H9 (cell line): ENCODE results near the gene DCAF17. TPM values are rescaled to one million over a fixed set of nuclear protein-coding genes. Genes with fewer than 3 reads are reported as not detected.

Experiments
- DNase-seq: peaks from one replicate; pipeline ENCODE4 v3.0.0-alpha.2; 2017
- H2AFZ ChIP-seq: one replicate; pipeline ENCODE4 v1.6.1; 2013; ENCODE audit warnings: mild to moderate bottlenecking, low read length, control low read depth, moderate library complexity
- H2AK5ac ChIP-seq: 2 replicates; pipeline ENCODE4 v1.6.1; 2013; ENCODE audit warnings: low read length, control low read depth, mixed read lengths; ENCODE audit not compliant: insufficient read length
- H2BK120ac ChIP-seq: one replicate; pipeline ENCODE4 v1.6.1; 2013; ENCODE audit warnings: low read depth, mild to moderate bottlenecking, low read length, control low read depth, inconsistent platforms; ENCODE audit not compliant: poor library complexity, severe bottlenecking
- H2BK12ac ChIP-seq: 2 replicates; pipeline ENCODE4 v1.6.1; 2013; ENCODE audit warnings: low read length, control low read depth, mixed read lengths, low read depth; ENCODE audit not compliant: insufficient read length
- H2BK15ac ChIP-seq: 2 replicates; pipeline ENCODE4 v1.6.1; 2013; ENCODE audit warnings: low read depth, low read length, control low read depth
- H2BK20ac ChIP-seq: one replicate; pipeline ENCODE4 v1.6.1; 2013; ENCODE audit warnings: low read depth, mild to moderate bottlenecking, low read length, control low read depth, inconsistent platforms; ENCODE audit not compliant: poor library complexity, severe bottlenecking
- H2BK5ac ChIP-seq: 2 replicates; pipeline ENCODE4 v1.6.1; 2013; ENCODE audit warnings: low read length, control low read depth, mixed read lengths; ENCODE audit not compliant: insufficient read length
- H3K14ac ChIP-seq: 2 replicates; pipeline ENCODE4 v1.6.1; 2013; ENCODE audit warnings: low read length, control low read depth; ENCODE audit not compliant: insufficient read depth
- H3K18ac ChIP-seq: 2 replicates; pipeline ENCODE4 v1.6.1; 2013; ENCODE audit warnings: low read depth, mild to moderate bottlenecking, mixed read lengths, low read length, control low read depth; ENCODE audit not compliant: insufficient read length
- H3K23ac ChIP-seq: 2 replicates; pipeline ENCODE4 v1.6.1; 2013; ENCODE audit warnings: low read length, control low read depth, mixed read lengths, low read depth; ENCODE audit not compliant: insufficient read length
- H3K23me2 ChIP-seq: 2 replicates; pipeline ENCODE4 v1.6.1; 2013; ENCODE audit warnings: low read depth, mild to moderate bottlenecking, mixed read lengths, low read length, control low read depth; ENCODE audit not compliant: insufficient read length, poor library complexity, severe bottlenecking
- H3K27ac ChIP-seq: 2 replicates; pipeline ENCODE4 v1.5.1; 2013; ENCODE audit warnings: low read length, control low read depth, mixed read lengths, low read depth; ENCODE audit not compliant: insufficient read length
- H3K27me3 ChIP-seq: 2 replicates; pipeline ENCODE4 v1.6.1; 2013; ENCODE audit warnings: low read length, control low read depth, inconsistent platforms; ENCODE audit not compliant: insufficient read depth
- H3K4ac ChIP-seq: 2 replicates; pipeline ENCODE4 v1.6.1; 2013; ENCODE audit warnings: low read depth, mild to moderate bottlenecking, control low read depth, inconsistent platforms, low read length, moderate library complexity
- H3K4me1 ChIP-seq: 2 replicates; pipeline ENCODE4 v1.6.1; 2013; ENCODE audit warnings: low read length, control low read depth, inconsistent platforms; ENCODE audit not compliant: insufficient read depth
- H3K4me2 ChIP-seq: 2 replicates; pipeline ENCODE4 v1.6.1; 2013; ENCODE audit warnings: low read length, control low read depth, mixed read lengths; ENCODE audit not compliant: insufficient read length, insufficient read depth
- H3K56ac ChIP-seq: 2 replicates; pipeline ENCODE4 v1.6.1; 2013; ENCODE audit warnings: low read depth, mild to moderate bottlenecking, mixed read lengths, low read length, control low read depth; ENCODE audit not compliant: insufficient read length
- H3K79me1 ChIP-seq: 2 replicates; pipeline ENCODE4 v1.6.1; 2013; ENCODE audit warnings: low read depth, mild to moderate bottlenecking, moderate library complexity, low read length, control low read depth, inconsistent platforms; ENCODE audit not compliant: insufficient read depth, poor library complexity, severe bottlenecking
- H3K79me2 ChIP-seq: 2 replicates; pipeline ENCODE4 v1.6.1; 2013; ENCODE audit warnings: low read length, control low read depth, inconsistent platforms; ENCODE audit not compliant: insufficient read depth
- H3K9ac ChIP-seq: 2 replicates; pipeline ENCODE4 v1.6.1; 2013; ENCODE audit warnings: low read length, control low read depth, mixed read lengths; ENCODE audit not compliant: insufficient read length; ENCODE audit errors: extremely low read depth
- H3K9me3 ChIP-seq: one replicate; pipeline ENCODE4 v1.6.1; 2013; ENCODE audit warnings: low read depth, low read length, inconsistent platforms; ENCODE audit not compliant: control insufficient read depth
- H3T11ph ChIP-seq: one replicate; pipeline ENCODE4 v1.6.1; 2013; ENCODE audit warnings: mild to moderate bottlenecking, low read length, control low read depth, inconsistent platforms
- H4K20me1 ChIP-seq: one replicate; pipeline ENCODE4 v1.6.1; 2013; ENCODE audit not compliant: control insufficient read depth, insufficient read length, insufficient read depth
- H4K5ac ChIP-seq: 2 replicates; pipeline ENCODE4 v1.6.1; 2013; ENCODE audit warnings: low read depth, mild to moderate bottlenecking, mixed read lengths, low read length, control low read depth; ENCODE audit not compliant: insufficient read length
- H4K8ac ChIP-seq: replicated peaks from 2 replicates; pipeline ENCODE4 v1.6.1; 2013; ENCODE audit warnings: low read length, control low read depth, mixed read lengths, low read depth; ENCODE audit not compliant: insufficient read length
- H4K91ac ChIP-seq: 2 replicates; pipeline ENCODE4 v1.6.1; 2013; ENCODE audit warnings: low read depth, mild to moderate bottlenecking, moderate library complexity, mixed read lengths, low read length, control low read depth; ENCODE audit not compliant: insufficient read length
- H3K27ac Mint-ChIP-seq, 3 experiments: 2 replicates in 2 of 3; 3 replicates in 1 of 3; pipeline ENCODE4 v1.8.0; 2020 to 2021; ENCODE audit warnings: mixed read lengths in 3 of 3, mild to moderate bottlenecking in 1 of 3, moderate library complexity in 1 of 3
- H3K27me3 Mint-ChIP-seq: 2 replicates; pipeline ENCODE4 v1.8.0; 2021; ENCODE audit warnings: low read depth, mild to moderate bottlenecking, moderate library complexity, mixed read lengths
- H3K36me3 Mint-ChIP-seq, 3 experiments: 2 replicates in 2 of 3; 3 replicates in 1 of 3; pipeline ENCODE4 v1.8.0; 2020 to 2021; ENCODE audit warnings: low read depth in 3 of 3, mixed read lengths in 3 of 3; ENCODE audit not compliant: insufficient read depth in 1 of 3
- H3K4me1 Mint-ChIP-seq, 2 experiments: 2 replicates each; pipeline ENCODE4 v1.8.0; 2020; ENCODE audit warnings: mixed read lengths in 2 of 2
- H3K4me3 Mint-ChIP-seq, 2 experiments: 2 replicates in 1 of 2; 3 replicates in 1 of 2; pipeline ENCODE4 v1.8.0; 2020 to 2021; ENCODE audit warnings: mild to moderate bottlenecking in 2 of 2, mixed read lengths in 2 of 2, moderate library complexity in 1 of 2
- H3K9me3 Mint-ChIP-seq, 2 experiments: 2 replicates in 1 of 2; 3 replicates in 1 of 2; pipeline ENCODE4 v1.8.0; 2020; ENCODE audit warnings: mild to moderate bottlenecking in 2 of 2, mixed read lengths in 2 of 2, moderate library complexity in 1 of 2
- total RNA-seq: library from RNA; stranded (reverse); gene quantifications from 2 replicates; pipeline ENCODE4 v1.2.1, GENCODE V29; 2021
- TF ChIP-seq, protein P1 (sequence below): fragments of 200-600 bp; sonication (generic); conservative IDR thresholded peaks from 3 replicates; pipeline ENCODE4 v1.8.0; 2021; ENCODE audit warnings: antibody characterized with exemption, mild to moderate bottlenecking

DCAF17 gene
- total RNA-seq, 1 experiment from 2014 or later, result 28.1 TPM

DNA sequence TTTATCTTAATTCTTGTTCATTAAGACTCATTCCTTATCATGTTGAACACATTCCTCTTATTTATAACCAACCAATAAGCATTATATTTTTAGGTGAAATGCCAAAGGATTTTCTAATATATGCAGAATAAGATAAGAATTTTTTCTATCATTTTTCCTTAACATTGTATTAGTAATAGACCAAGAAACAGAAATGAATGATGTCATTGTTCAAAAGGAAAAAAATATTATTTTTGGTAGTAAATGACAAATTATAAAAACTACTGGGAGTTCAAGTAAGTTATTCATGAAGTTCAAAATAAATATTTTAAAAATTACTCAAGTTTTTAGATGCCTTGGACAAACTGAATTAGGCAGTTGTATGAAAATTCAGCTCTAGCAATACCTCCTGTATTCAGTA is 25.5 kb downstream of the DCAF17 start:
- H3K4me3 Mint-ChIP-seq, result no peak overlapping the region
- peaks cover 4 to 5% of the 10 kb centered on the region in 2 experiments; a peak in 1 of 5 replicates for H3K9me3 Mint-ChIP-seq
- Histone ChIP-seq H2BK20ac (no peak overlapping the region), H3K9me3 (no peaks in the 10 kb centered on the region), H4K8ac (no peak overlapping the region), H3K9ac (no peak overlapping the region), H3K56ac (no peak overlapping the region), H3K4me1 (no peaks in the 10 kb centered on the region), H3T11ph (no peak overlapping the region), H2BK120ac (no peak overlapping the region), H3K27me3 (no peaks in the 10 kb centered on the region), H3K23me2 (no peaks in the 10 kb centered on the region), H3K23ac (no peak overlapping the region), H4K5ac (no peak overlapping the region), H3K79me1 (no peaks in the 10 kb centered on the region), H2BK5ac (no peak overlapping the region), H2BK15ac (no peak overlapping the region), H4K20me1 (no peaks in the 10 kb centered on the region), H3K14ac (no peak overlapping the region), H3K18ac (no peak overlapping the region), H3K4me2 (no peak overlapping the region), H3K4ac (no peak overlapping the region), H4K91ac (no peak overlapping the region), H2BK12ac (no peak overlapping the region), H2AFZ (no peak overlapping the region), H2AK5ac (no peak overlapping the region), H3K27ac (no peak overlapping the region), H3K79me2 (no peaks in the 10 kb centered on the region)
- H3K27ac Mint-ChIP-seq, result no peak overlapping the region
- peaks cover 20 to 59% (median 52%) of the 10 kb centered on the region in 3 experiments for H3K36me3 Mint-ChIP-seq
- DNase-seq, result no peak
- TF ChIP-seq, protein P1, sequence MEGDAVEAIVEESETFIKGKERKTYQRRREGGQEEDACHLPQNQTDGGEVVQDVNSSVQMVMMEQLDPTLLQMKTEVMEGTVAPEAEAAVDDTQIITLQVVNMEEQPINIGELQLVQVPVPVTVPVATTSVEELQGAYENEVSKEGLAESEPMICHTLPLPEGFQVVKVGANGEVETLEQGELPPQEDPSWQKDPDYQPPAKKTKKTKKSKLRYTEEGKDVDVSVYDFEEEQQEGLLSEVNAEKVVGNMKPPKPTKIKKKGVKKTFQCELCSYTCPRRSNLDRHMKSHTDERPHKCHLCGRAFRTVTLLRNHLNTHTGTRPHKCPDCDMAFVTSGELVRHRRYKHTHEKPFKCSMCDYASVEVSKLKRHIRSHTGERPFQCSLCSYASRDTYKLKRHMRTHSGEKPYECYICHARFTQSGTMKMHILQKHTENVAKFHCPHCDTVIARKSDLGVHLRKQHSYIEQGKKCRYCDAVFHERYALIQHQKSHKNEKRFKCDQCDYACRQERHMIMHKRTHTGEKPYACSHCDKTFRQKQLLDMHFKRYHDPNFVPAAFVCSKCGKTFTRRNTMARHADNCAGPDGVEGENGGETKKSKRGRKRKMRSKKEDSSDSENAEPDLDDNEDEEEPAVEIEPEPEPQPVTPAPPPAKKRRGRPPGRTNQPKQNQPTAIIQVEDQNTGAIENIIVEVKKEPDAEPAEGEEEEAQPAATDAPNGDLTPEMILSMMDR, result no peak
- H3K4me1 Mint-ChIP-seq, result peaks cover 3 to 6% of the 10 kb centered on the region in 2 experiments; a peak in 2 of 4 replicates
- no peaks in the 10 kb centered on the region for H3K27me3 Mint-ChIP-seq
